ENCODE data around the gene HOXB3.
A peak's percentile ranks its signal among the peaks of the same experiment; 100 is the strongest.

Gene HOXB3

GRCh38 chr17:48593840-48594537, 3.9 kb upstream of the HOXB3 start (continued):
- TF ChIP-seq ZBTB49 (tag by site-specific recombination; IDR thresholded peaks at IDR 0.05; ENCODE audit: low read depth) (no peak), WT1 (tag by site-specific recombination; IDR thresholded peaks at IDR 0.05) (peak; percentile 50), REPIN1 (tag by site-specific recombination; IDR thresholded peaks at IDR 0.05; ENCODE audit: low read depth) (no peak), ZNF529 (tag by site-specific recombination; IDR thresholded peaks at IDR 0.05; ENCODE audit: insufficient replicate concordance) (no peak), ZNF23 (tag by site-specific recombination; IDR thresholded peaks at IDR 0.05; ENCODE audit: borderline replicate concordance) (no peak), SCRT1 (tag by site-specific recombination; IDR thresholded peaks at IDR 0.05; ENCODE audit: borderline replicate concordance) (no peak), ZNF423 (tag by site-specific recombination; IDR thresholded peaks at IDR 0.05) (peak; percentile 37; the same call in 1 of the 2 replicates), ZNF596 (tag by site-specific recombination; IDR thresholded peaks at IDR 0.05) (peak; percentile 87), ZBTB20 (tag by site-specific recombination; IDR thresholded peaks at IDR 0.05) (peak; percentile 22; the same call in 1 of the 2 replicates), ZNF155 (tag by site-specific recombination; IDR thresholded peaks at IDR 0.05) (no peak), ZSCAN30 (tag by site-specific recombination; IDR thresholded peaks at IDR 0.05) (peak; percentile 88; the same call in 1 of the 2 replicates), ZNF792 (tag by site-specific recombination; IDR thresholded peaks at IDR 0.05) (0 out of 2 replicates have a peak, but pooled peaks have one; percentile 38), ZBTB7A (tag by site-specific recombination; IDR thresholded peaks at IDR 0.05; ENCODE audit: low read depth) (no peak), ZFHX2 (tag by site-specific recombination; conservative IDR thresholded peaks at IDR 0.05) (no peak), ZNF221 (tag by site-specific recombination; IDR thresholded peaks at IDR 0.05; ENCODE audit: borderline replicate concordance) (no peak), ZNF558 (tag by site-specific recombination; IDR thresholded peaks at IDR 0.05) (no peak), ZBTB6 (tag by site-specific recombination; IDR thresholded peaks at IDR 0.05) (peak; percentile 79), ZNF561 (tag by site-specific recombination; IDR thresholded peaks at IDR 0.05; ENCODE audit: borderline replicate concordance) (peak; percentile 97), HOXC10 (CRISPR knock-in tag; IDR thresholded peaks at IDR 0.05) (no peak), SP2 (tag by site-specific recombination; IDR thresholded peaks at IDR 0.05) (no peak), PRDM6 (tag by site-specific recombination; IDR thresholded peaks at IDR 0.05) (peak; percentile 80), ZNF391 (tag by site-specific recombination; IDR thresholded peaks at IDR 0.05; ENCODE audit: borderline replicate concordance, low read depth) (peak; percentile 82; the same call in 1 of the 2 replicates), RBAK (tag by site-specific recombination; IDR thresholded peaks at IDR 0.05) (no peak), ZNF837 (tag by site-specific recombination; IDR thresholded peaks at IDR 0.05) (no peak), ZNF366 (tag by site-specific recombination; conservative IDR thresholded peaks at IDR 0.05) (peak; percentile 98), ZFP3 (tag by site-specific recombination; IDR thresholded peaks at IDR 0.05; ENCODE audit: low read depth) (no peak), ZNF274 (IDR thresholded peaks at IDR 0.05; ENCODE audit: low read length) (no peak), ZNF274 (tag by site-specific recombination; IDR thresholded peaks at IDR 0.05; ENCODE audit: borderline replicate concordance) (no peak), BCL11B (tag by site-specific recombination; IDR thresholded peaks at IDR 0.05; ENCODE audit: low read depth) (peak; percentile 69; the same call in 1 of the 2 replicates), ZNF600 (tag by site-specific recombination; IDR thresholded peaks at IDR 0.05) (peak; percentile 59; the same call in 1 of the 2 replicates), ZNF660 (tag by site-specific recombination; IDR thresholded peaks at IDR 0.05) (peak; percentile 91), ZNF692 (tag by site-specific recombination; IDR thresholded peaks at IDR 0.05) (peak; percentile 54; the same call in 1 of the 2 replicates), ZFP41 (tag by site-specific recombination; IDR thresholded peaks at IDR 0.05; ENCODE audit: borderline replicate concordance) (no peak), ZNF548 (tag by site-specific recombination; IDR thresholded peaks at IDR 0.05) (no peak), ZXDB (tag by site-specific recombination; IDR thresholded peaks at IDR 0.05) (peak; percentile 85), SCRT2 (tag by site-specific recombination; IDR thresholded peaks at IDR 0.05) (no peak)

Measured in HEK293 (cell line).